Neuronal stem cell (in vitro differentiated cells): ENCODE measurements around the gene LRRC32.
"Not testable (repeated sequence)": the region's sequence is repeated elsewhere in the genome, so short reads cannot be mapped to it uniquely, and the experiment has no call there.

Experiments
- DNase-seq: peaks from one replicate; pipeline ENCODE4 v3.0.0-alpha.2; 2013; ENCODE audit warnings: low spot score
- H2AFZ ChIP-seq: one replicate; pipeline ENCODE4 v1.6.1; 2013; ENCODE audit warnings: mild to moderate bottlenecking, low read length, inconsistent platforms
- H2AK5ac ChIP-seq: 2 replicates; pipeline ENCODE4 v1.6.1; 2013; ENCODE audit warnings: low read depth, mild to moderate bottlenecking, inconsistent platforms, low read length, moderate library complexity, mixed read lengths
- H2BK120ac ChIP-seq: 2 replicates; pipeline ENCODE4 v1.6.1; 2013; ENCODE audit warnings: low read depth, mild to moderate bottlenecking, inconsistent platforms, low read length, moderate library complexity, mixed read lengths
- H2BK12ac ChIP-seq: one replicate; pipeline ENCODE4 v1.6.1; 2013; ENCODE audit warnings: low read length, inconsistent platforms
- H2BK15ac ChIP-seq: 2 replicates; pipeline ENCODE4 v1.6.1; 2013; ENCODE audit warnings: mild to moderate bottlenecking, low read length, inconsistent platforms, mixed read lengths
- H2BK5ac ChIP-seq: one replicate; pipeline ENCODE4 v1.6.1; 2013; ENCODE audit warnings: inconsistent platforms, mild to moderate bottlenecking, low read length, moderate library complexity
- H3K14ac ChIP-seq: one replicate; pipeline ENCODE4 v1.6.1; 2013; ENCODE audit warnings: low read length, inconsistent platforms
- H3K18ac ChIP-seq: 2 replicates; pipeline ENCODE4 v1.6.1; 2013; ENCODE audit warnings: low read length, inconsistent platforms
- H3K23ac ChIP-seq: 2 replicates; pipeline ENCODE4 v1.6.1; 2013; ENCODE audit warnings: low read depth, mild to moderate bottlenecking, mixed read lengths, low read length, inconsistent platforms; ENCODE audit not compliant: poor library complexity
- H3K27ac ChIP-seq: replicated peaks from 3 replicates; pipeline ENCODE4 v1.5.1; 2013; ENCODE audit warnings: low read length, inconsistent platforms
- H3K27me3 ChIP-seq, 3 experiments: 2 replicates each; pipeline ENCODE4 v1.6.1; 2013; ENCODE audit warnings: low read length in 3 of 3, mild to moderate bottlenecking in 2 of 3, inconsistent platforms in 1 of 3, low read depth in 1 of 3, mixed read lengths in 1 of 3, moderate library complexity in 1 of 3; ENCODE audit not compliant: control insufficient read depth in 3 of 3, insufficient read depth in 3 of 3
- H3K36me3 ChIP-seq, 2 donors: replicated peaks in 1 of 2; 2 replicates each; pipeline ENCODE4 v1.6.1; 2013; ENCODE audit warnings: low read length in 2 of 2; ENCODE audit not compliant: control insufficient read depth in 2 of 2, insufficient read depth in 2 of 2
- H3K4ac ChIP-seq: 2 replicates; pipeline ENCODE4 v1.6.1; 2013; ENCODE audit warnings: inconsistent platforms, mild to moderate bottlenecking, low read length, moderate library complexity
- H3K4me1 ChIP-seq, 2 donors: 1 replicate in 1 of 2; 2 replicates in 1 of 2; pipeline ENCODE4 v1.6.1; 2013; ENCODE audit warnings: low read length in 2 of 2, low read depth in 1 of 2; ENCODE audit not compliant: control insufficient read depth in 2 of 2, insufficient read depth in 1 of 2
- H3K4me2 ChIP-seq: one replicate; pipeline ENCODE4 v1.6.1; 2013; ENCODE audit warnings: mild to moderate bottlenecking, low read length, inconsistent platforms; ENCODE audit not compliant: insufficient read depth, poor library complexity, severe bottlenecking
- H3K4me3 ChIP-seq, 2 donors: 2 replicates each; pipeline ENCODE4 v1.5.1; 2013; ENCODE audit warnings: low read length in 2 of 2, mild to moderate bottlenecking in 2 of 2, inconsistent platforms in 1 of 2, moderate library complexity in 1 of 2
- H3K79me1 ChIP-seq: one replicate; pipeline ENCODE4 v1.6.1; 2013; ENCODE audit warnings: low read depth, mild to moderate bottlenecking, inconsistent platforms, low read length, moderate library complexity
- H3K9ac ChIP-seq: one replicate; pipeline ENCODE4 v1.6.1; 2013; ENCODE audit warnings: mild to moderate bottlenecking, low read depth, low read length, inconsistent platforms; ENCODE audit not compliant: poor library complexity
- H3K9me3 ChIP-seq, 2 donors: replicated peaks in 1 of 2; 2 replicates each; pipeline versions ENCODE3 to v1.6.1; 2013; ENCODE audit warnings: low read length in 2 of 2, mild to moderate bottlenecking in 2 of 2, inconsistent platforms in 1 of 2, low read depth in 1 of 2, mixed read lengths in 1 of 2, moderate library complexity in 1 of 2; ENCODE audit not compliant: control insufficient read depth in 2 of 2, insufficient read depth in 1 of 2
- H4K8ac ChIP-seq: one replicate; pipeline ENCODE4 v1.6.1; 2013; ENCODE audit warnings: low read depth, mild to moderate bottlenecking, inconsistent platforms, low read length, moderate library complexity
- H4K91ac ChIP-seq: one replicate; pipeline ENCODE4 v1.6.1; 2013; ENCODE audit warnings: low read length, low read depth, mild to moderate bottlenecking, inconsistent platforms; ENCODE audit not compliant: poor library complexity
- WGBS, 2 donors: extraction: QIAGEN DNeasy Blood & Tissue Kit; methylation state at CpG; one replicate each; pipeline ENCODE4 v1.1.7; 2013; ENCODE audit warnings: missing lambda C conversion rate in 2 of 2, mixed read lengths in 1 of 2; ENCODE audit not compliant: insufficient read length in 2 of 2, insufficient replicate concordance in 1 of 2; ENCODE audit errors: extremely low coverage in 2 of 2; 5-methylcytosine and 5-hydroxymethylcytosine counted together

Gene LRRC32

DNA sequence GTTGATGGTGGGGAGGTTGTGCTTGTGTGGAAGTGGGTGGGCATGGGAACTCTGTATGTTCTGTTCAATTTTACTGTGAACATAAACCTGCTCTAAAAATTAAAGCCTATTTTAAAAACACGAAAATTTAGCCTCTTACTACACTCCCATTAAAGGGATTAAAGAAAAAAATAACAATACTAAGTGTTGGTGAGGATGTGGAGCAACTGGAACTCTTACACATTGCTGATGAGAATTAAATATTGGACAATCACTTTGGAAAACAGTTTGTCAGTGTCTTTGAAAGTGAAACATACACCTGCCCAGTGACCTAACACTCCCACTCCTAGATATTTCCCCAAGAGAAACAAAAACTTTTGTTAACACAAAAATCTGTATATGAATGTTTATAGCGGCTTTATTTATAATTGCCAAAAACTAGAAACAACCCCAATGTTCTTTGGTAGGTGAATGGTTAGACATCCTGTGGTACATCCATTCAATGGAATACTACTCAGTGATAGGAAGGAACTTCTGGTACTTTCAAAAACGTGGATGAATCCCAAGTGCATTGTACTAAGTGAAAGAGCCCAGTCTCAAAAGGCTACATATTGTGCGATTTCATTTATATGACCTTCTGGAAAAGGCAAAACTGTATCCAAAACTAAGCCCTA lies 23.5 kb downstream of the LRRC32 start:
- Histone ChIP-seq H2BK5ac (no peak overlapping the region), H3K27ac (no peak overlapping the region), H2BK12ac (no peak overlapping the region), H3K18ac (no peak overlapping the region), H3K9ac (no peak overlapping the region), H2BK15ac (no peak overlapping the region), H4K91ac (no peak overlapping the region), H2AFZ (no peak overlapping the region), H3K36me3 (no peaks in the 10 kb centered on the region), H3K23ac (no peak overlapping the region), H3K14ac (no peak overlapping the region), H3K9me3 (peaks cover 0 to 5% of the 10 kb centered on the region in 2 donors), H3K4ac (no peak overlapping the region), H2AK5ac (no peak overlapping the region), H3K79me1 (no peaks in the 10 kb centered on the region), H4K8ac (no peak overlapping the region), H2BK120ac (no peak overlapping the region), H3K4me3 (no peak overlapping the region), H3K27me3 (no peaks in the 10 kb centered on the region), H3K4me2 (no peak overlapping the region), H3K4me1 (no peaks in the 10 kb centered on the region)
- WGBS, 2 donors = no CpG with 5 or more reads among the region's 4 CpGs
- no peak for DNase-seq

DNA sequence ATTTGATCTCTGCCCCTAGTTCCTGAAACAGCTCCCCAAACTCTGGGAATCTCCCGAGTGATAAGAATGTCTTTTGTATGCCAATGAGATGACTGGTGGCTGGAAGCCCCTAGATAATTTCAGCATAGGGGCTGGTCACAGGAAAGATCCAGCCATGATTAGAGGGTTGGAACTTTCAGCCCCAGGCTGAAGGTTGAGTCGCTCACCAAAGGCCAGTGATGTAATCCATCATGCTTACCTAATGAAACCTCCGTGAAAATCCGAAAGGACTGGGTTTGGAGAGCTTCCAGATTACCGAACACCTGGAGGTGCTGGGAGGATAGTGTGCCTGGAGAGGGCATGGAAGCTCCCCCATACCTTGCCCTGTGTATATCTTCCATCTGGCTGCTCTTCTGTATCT lies 26.0 kb downstream of the LRRC32 start:
- Histone ChIP-seq H3K9me3 (peaks cover 0 to 3% of the 10 kb centered on the region in 2 donors), H3K79me1 (no peaks in the 10 kb centered on the region), H4K91ac (no peak overlapping the region), H3K18ac (no peak overlapping the region), H2AFZ (no peak overlapping the region), H3K27me3 (no peaks in the 10 kb centered on the region), H3K4me3 (no peak overlapping the region), H3K36me3 (no peaks in the 10 kb centered on the region), H3K23ac (no peak overlapping the region), H2AK5ac (no peak overlapping the region), H4K8ac (no peak overlapping the region), H3K9ac (no peak overlapping the region), H2BK15ac (no peak overlapping the region), H3K14ac (no peak overlapping the region), H2BK5ac (no peak overlapping the region), H3K27ac (no peak overlapping the region), H2BK12ac (no peak overlapping the region), H3K4ac (no peak overlapping the region), H3K4me2 (no peak overlapping the region), H3K4me1 (peaks cover 0 to 2% of the 10 kb centered on the region in 2 donors), H2BK120ac (no peak overlapping the region)
- no peak for DNase-seq
- no CpG with 5 or more reads among the region's 5 CpGs for WGBS, 2 donors

DNA sequence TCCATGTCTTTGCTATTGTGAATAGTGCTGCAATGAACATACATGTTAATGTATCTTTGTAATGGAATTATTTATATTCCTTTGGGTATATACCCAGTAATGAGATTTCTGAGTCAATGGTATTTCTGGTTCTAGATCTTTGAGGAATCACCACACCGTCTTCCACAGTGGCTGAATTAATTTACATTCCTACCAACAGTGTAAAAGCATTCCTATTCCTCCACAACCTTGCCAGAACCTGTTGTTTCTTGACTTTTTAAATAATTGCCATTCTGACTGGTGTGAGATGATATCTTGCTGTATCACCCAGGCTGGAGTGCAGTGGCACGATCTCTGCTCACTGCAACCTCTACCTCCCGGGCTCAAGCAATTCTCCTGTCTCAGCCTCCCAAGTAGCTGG lies 26.8 kb downstream of the LRRC32 start:
- H4K8ac ChIP-seq, H3K27me3 ChIP-seq, H3K9me3 ChIP-seq, H3K79me1 ChIP-seq, H3K23ac ChIP-seq, H2AFZ ChIP-seq, H2BK12ac ChIP-seq, H3K4me1 ChIP-seq, H3K4me2 ChIP-seq, H3K18ac ChIP-seq, H2BK120ac ChIP-seq, H4K91ac ChIP-seq, H3K36me3 ChIP-seq, H3K9ac ChIP-seq, H3K14ac ChIP-seq, H2BK5ac ChIP-seq, H2BK15ac ChIP-seq, H2AK5ac ChIP-seq, H3K4ac ChIP-seq, DNase-seq, H3K4me3 ChIP-seq, H3K27ac ChIP-seq: not testable (repeated sequence)
- WGBS, 2 donors = no CpG with 5 or more reads among the region's 3 CpGs

DNA sequence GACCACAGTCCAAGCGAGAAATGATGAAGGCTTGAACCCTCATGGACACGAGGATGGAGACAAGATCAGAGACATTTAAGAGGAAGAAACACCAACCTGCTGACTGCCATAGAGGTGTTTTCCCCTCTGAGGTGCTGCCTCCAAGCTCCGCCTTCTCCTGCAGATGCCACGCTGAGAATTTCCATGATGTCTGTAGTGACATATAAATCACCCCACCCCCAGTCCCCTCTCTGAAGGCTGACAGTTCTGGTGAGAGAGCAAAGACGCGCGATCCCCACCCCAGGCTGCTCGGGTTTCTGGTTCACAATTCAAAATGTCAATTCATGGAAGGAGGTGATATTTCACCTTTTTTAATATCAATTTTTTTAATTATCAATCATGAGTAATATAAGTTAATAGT lies 28.2 kb downstream of the LRRC32 start:
- Histone ChIP-seq H3K9ac (no peak overlapping the region), H2AK5ac (no peak overlapping the region), H2BK12ac (no peak overlapping the region), H4K8ac (no peak overlapping the region), H3K36me3 (no peaks in the 10 kb centered on the region), H3K14ac (no peak overlapping the region), H3K27ac (no peak overlapping the region), H3K4ac (no peak overlapping the region), H2AFZ (no peak overlapping the region), H3K4me3 (no peak overlapping the region), H3K4me2 (no peak overlapping the region), H3K79me1 (no peaks in the 10 kb centered on the region), H3K4me1 (peaks cover 0 to 2% of the 10 kb centered on the region in 2 donors), H3K18ac (no peak overlapping the region), H3K9me3 (peaks cover 0 to 1% of the 10 kb centered on the region in 2 donors), H2BK5ac (no peak overlapping the region), H3K23ac (no peak overlapping the region), H3K27me3 (no peaks in the 10 kb centered on the region), H2BK15ac (no peak overlapping the region), H4K91ac (no peak overlapping the region), H2BK120ac (no peak overlapping the region)
- no peak for DNase-seq
- no CpG with 5 or more reads among the region's 8 CpGs for WGBS, 2 donors
